ENCODE data around the gene ATOH7.
"Not testable (repeated sequence)": the region's sequence is repeated elsewhere in the genome, so short reads cannot be mapped to it uniquely, and the experiment has no call there.

Gene ATOH7

DNA sequence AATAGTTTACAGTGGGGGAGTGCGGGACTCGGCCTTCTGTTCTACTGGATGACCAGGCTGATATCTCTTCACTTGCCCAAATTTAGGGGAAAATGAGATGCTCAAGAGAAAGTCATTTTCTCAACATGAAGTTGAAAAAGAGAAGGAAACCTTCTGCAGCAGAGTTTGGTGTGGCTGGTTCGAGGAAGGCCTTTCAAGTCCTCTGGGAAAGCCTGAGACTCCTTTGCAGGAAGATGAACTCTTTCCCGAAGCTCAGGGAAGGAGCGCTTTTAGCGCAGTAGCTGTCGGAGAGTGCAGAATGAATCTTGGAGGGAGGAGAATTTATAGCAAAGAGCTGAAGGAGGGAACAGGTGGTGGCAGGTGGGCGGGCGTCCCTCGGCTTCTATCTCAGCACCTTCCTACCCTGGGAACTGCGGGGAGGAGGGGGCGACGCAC is at the start of gene ATOH7:
TSS of gene ATOH7 (minus strand) at position 297 of the 435 bp plus-strand sequence. CDS start 436 bp downstream, outside the sequence.
- no peak for DNase-seq (ENCODE audit: low read depth)

DNA sequence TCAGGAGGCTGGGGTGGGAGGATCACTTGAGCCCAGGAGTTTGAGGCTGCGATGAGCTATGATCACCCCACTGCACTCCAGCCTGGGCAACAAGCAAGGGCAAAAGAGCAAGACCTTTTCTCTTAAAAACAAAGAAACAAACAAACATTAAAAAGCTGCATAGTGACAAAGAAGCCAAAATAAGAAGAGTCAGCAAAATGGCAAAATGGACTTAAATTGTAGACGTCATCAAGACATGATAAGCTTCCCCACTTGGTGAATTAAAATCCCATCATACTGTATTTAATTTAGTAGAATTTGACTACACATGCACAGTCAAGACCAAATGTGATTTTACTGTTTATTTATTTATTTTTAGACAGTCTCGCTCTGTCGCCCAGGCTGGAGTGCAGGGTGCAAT is 48.8 kb upstream of the ATOH7 start:
- DNase-seq (ENCODE audit: low read depth), result no peak

DNA sequence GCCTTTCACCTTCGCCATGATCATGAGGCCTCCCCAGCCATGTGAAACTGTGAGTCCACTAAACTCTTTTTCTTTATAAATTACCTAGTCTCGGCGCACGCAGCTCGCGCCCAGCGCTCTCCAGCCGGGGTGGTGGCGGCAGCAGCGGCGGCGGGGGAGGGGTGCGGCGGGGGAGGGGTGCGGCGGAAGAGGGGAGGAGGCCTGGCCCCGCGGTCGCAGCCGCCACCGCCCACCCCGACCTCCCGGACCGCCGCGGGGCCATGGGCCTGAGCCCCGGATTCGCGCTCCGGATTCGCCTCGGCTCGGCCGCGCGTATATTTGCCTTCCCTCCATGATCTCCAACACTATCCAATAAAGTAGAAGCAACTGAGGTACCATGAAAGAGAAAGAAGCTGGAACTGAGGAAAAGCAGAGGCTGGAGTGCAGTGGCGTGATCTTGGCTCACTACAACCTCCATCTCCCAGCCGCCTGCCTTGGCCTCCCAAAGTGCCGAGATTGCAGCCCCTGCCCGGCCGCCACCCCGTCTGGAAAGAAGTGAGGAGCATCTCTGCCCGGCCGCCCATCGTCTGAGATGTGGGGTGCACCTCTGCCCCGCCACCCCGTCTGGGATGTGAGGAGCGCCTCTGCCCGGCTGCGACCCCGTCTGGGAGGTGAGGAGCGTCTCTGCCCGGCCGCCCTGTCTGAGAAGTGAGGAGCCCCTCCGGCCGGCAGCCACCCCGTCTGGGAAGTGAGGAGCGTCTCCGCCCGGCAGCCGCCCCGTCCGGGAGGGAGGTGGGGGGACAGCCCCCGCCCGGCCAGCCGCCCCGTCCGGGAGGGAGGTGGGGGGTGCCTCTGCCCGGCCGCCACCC is 47.2 kb upstream of the ATOH7 start:
- not testable (repeated sequence) for DNase-seq (ENCODE audit: low read depth)

GRCh38 chr10:68277814-68278213 is 45.9 kb upstream of the ATOH7 start:
- not testable (repeated sequence) for DNase-seq (ENCODE audit: low read depth)

GRCh38 chr10:68276224-68276623 is 44.3 kb upstream of the ATOH7 start:
- DNase-seq (ENCODE audit: low read depth), result no peak

- DNase-seq (ENCODE audit: low read depth), result no peak
Observed at GRCh38 chr10:68275600-68276126, 43.8 kb upstream of the ATOH7 start.

GRCh38 chr10:68272833-68273232 is 40.9 kb upstream of the ATOH7 start:
- no peak for DNase-seq (ENCODE audit: low read depth)

DNA sequence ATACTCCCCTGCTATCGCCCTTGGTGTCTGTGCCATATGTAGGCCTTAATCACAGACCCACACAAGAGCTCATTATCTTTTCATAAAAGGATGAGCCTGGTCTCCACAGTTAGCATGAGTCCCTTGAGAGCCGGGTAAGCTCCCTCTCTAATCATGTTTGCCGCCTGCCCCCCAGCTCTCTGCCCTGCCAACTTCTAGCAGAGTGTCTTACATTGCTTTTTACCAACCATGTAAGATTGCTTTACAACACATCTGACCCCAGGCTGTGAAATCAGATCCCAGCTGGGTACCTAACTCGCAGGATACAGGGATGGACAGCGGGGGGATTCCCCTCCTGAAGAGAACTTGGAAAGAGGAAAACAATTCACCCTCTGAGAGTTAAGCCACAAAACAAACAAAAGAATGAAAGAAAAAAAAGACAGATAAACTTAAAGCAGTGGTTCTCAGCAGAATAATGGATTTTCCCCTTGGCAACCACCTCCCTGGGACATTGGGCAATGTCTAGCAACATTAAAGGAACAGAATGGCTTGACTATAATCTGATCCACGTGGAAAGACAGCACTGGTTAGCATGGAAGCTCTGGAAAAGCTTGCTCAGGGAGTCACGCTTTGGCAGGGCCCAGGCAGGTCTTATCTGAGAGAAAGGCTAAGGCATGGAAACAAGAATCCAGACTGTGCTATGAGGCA is 39.4 kb upstream of the ATOH7 start:
- no peak for DNase-seq (ENCODE audit: low read depth)

DNA sequence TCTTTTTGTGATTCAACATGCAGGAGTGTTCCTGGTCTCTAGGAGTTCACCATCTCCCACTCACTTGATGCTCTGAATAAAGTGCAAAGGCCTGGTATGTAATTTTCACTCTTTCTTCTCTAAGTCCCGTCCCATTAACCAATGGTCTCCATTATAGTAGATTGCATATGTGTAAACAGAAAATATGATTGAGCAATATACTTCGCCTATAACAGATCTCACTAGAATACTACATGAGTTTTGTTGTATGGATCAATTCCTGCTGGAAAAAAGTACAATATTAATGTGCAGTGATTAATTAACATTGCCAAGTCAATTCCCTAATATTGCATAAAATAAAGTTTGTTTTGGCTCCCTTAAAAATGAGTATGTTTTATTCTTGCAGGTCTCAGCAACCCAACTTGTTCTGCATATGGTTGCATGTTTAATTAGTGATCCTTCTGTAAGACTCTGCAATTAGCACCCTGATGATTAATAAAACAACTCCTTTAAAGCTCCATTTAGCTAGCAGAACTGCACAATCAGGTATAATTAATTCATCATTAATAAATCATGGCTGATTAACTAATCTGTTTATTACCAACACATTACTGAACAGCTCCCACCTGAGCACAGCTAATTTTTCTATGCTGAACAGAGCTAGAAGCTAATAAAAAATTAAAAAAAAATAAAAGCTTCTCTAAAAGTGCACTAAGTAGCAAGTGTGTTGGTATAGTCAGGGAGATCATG is 37.8 kb upstream of the ATOH7 start:
- no peak for DNase-seq (ENCODE audit: low read depth)

DNA sequence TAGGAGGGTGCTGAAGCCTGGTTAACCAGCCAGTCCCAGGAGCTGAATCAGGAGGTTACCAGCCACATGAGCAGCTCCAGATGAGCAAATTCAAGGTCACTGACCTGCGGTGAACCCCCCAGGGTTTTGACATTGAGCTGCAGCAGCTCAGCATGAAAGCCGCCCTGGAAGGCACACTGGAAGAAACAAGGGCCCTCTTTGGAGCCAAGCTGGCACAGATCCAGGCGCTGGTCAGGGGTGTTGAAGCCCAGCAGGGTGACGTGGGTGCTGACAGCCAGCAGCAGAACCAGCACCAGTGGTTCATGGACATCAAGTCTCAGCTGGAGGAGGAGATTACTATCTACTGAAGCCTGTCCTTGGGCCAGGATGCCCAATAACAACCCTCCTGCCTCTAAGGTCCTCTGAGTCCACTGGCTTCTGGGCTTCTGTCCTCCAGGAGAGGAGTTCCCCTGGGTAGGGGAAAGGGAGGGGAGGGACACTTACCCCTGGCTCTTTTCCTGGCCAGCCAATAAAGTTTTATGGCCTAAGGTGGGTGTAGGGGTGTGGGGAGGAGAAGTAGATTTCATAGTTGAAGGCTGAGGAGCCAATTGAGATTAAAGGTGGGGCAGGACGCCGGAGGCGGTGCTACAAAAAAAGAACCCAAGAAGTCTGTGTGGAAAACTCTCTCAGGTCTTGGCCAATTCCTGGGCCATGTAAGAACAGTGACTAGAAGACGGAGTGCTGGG is 29.4 kb upstream of the ATOH7 start:
- DNase-seq (ENCODE audit: low read depth), result no peak

- DNase-seq (ENCODE audit: low read depth), result no peak
Observed at GRCh38 chr10:68253346-68253745, 21.4 kb upstream of the ATOH7 start.

GRCh38 chr10:68251625-68252495 is 19.9 kb upstream of the ATOH7 start:
- DNase-seq (ENCODE audit: low read depth), result no peak

DNA sequence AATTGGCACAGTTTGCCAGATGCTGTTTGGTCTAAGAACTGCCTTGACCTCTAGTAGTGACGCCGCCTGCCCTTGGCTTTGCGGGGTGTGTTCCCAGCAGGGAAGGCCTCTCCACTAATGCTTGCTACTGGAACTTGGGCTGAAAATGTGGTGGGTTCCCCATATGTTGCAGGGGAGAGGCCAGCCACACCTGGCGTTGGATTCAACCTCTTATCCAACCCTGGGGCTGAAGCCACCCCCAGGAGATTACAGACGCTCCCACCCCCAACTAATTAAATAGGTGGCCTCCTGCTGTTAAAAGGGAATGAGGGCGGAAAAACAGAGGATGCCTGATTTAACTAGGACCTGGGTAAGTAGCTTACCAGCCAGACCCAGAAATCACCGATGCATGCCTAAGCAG is 19.2 kb upstream of the ATOH7 start:
- DNase-seq (ENCODE audit: low read depth), result no peak

GRCh38 chr10:68249297-68249696 is 17.4 kb upstream of the ATOH7 start:
- no peak for DNase-seq (ENCODE audit: low read depth)

- no peak for DNase-seq (ENCODE audit: low read depth)
Observed at GRCh38 chr10:68247931-68248330, 16.0 kb upstream of the ATOH7 start.

DNA sequence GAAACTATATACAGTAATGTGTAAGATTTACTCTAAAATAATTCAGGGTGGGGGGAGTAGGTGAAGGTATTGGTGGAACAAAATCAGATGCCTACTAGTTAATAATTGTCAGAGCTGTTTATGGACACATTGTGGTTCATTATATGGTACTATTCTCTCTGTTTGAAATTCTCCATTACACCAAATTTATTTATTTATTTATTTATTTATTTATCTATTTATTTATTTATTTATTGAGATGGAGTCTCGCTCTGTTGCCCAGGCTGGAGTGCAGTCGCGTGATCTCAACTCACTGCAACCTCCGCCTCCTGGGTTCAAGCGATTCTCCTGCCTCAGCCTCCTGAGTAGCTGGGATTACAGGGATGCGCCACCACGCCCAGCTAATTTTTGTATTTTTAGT is 14.5 kb upstream of the ATOH7 start:
- not testable (repeated sequence) for DNase-seq (ENCODE audit: low read depth)

DNA sequence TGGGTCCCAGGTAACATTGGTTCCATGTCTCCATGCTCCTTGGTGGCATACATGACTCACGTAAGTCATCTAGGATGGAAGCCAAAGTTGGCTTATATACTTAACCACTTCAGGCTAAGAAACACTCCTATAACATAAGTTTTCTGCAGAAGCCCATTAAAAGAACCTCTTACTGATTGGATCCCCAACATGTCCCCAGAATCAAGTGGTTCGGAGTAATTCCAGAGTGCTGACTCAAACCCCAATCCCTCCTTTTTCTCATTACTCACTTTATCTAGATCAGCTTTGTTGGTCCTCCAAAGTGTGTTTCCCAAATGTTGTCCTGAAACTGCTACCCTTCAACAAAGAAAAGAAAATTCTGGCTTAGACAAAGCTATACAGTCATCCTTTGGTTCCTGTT is 10.1 kb upstream of the ATOH7 start:
- DNase-seq (ENCODE audit: low read depth), result no peak

DNA sequence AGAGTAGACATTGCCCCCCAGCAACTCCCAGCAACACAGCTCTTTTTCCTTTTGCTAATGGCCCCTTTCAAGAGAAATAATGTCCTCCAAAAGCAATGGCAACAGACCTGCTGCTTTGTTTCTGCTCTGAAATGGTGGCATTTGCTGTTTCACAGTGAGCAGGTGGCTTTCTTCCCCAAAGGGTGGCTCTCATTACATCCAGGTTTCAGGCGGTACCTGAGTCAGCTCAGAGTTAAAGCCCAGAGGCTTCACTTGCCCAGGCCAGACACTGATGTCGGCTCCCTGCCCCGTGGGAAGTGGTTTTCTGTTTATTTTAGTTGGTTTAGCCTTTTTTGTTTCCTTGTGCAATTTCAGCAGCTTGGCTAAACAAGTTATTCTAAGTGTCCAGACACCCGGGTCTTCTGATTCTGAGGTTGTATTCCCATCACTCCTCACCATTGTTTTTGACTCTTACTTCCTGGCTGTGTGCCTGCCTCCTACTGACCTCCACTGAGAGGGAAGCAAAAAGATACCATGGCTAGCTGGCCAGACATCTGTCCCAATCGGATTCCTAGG is 7.8 kb upstream of the ATOH7 start:
- DNase-seq (ENCODE audit: low read depth), result no peak

DNA sequence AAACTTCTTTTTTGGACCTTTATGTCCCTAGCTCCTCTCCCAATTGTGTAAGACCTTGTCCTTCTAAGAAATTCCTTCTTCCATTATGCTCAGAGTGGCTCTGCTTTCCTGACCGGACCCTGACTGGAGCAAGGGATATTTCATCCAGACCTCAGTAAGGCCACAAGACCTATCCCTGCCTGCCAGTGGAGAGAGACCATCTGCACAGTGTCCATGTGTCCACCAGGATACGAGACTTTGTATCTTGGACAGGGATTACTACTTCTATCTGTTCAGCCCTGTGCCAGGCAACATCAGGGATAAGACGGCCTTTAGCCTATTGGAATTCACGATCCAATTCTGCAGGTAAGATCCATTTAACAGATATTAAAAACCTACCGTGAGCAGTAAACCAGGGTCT is 7.2 kb upstream of the ATOH7 start:
- DNase-seq (ENCODE audit: low read depth), result no peak

- no peak for DNase-seq (ENCODE audit: low read depth)
Observed at GRCh38 chr10:68238371-68238770, 6.5 kb upstream of the ATOH7 start.

Measured in activated T-cell treated with anti-CD3 and anti-CD28 coated beads for 48 hours (primary cell).